HG03378 (cell line): Measurements from ENCODE around the gene MRPS30.
"Not testable (repeated sequence)": the region's sequence is repeated elsewhere in the genome, so short reads cannot be mapped to it uniquely, and the experiment has no call there.

ENCODE experiments used
- ATAC-seq: cut with Tn5 transposase; IDR thresholded peaks from one replicate; pipeline ENCODE4 v1.9.1; 2021; ENCODE audit warnings: mild to moderate bottlenecking, moderate library complexity; ENCODE audit not compliant: unreplicated experiment

Gene MRPS30

GRCh38 chr5:44814761-44815160, 6.0 kb downstream of the MRPS30 start:
- no peak for ATAC-seq

- ATAC-seq, result no peak
These were observed 12.4 kb downstream of the MRPS30 start for GRCh38 chr5:44821164-44821563.

GRCh38 chr5:44824662-44825061, 15.9 kb downstream of the MRPS30 start:
- not testable (repeated sequence) for ATAC-seq

- no peak for ATAC-seq
These were observed 18.9 kb downstream of the MRPS30 start for GRCh38 chr5:44827681-44828080.

GRCh38 chr5:44828719-44829118, 20.0 kb downstream of the MRPS30 start:
- no peak for ATAC-seq

GRCh38 chr5:44830951-44831350, 22.2 kb downstream of the MRPS30 start:
- no peak for ATAC-seq

- no peak for ATAC-seq
These were observed 24.5 kb downstream of the MRPS30 start for GRCh38 chr5:44833249-44833648.

- ATAC-seq, result no peak
These were observed 26.9 kb downstream of the MRPS30 start for GRCh38 chr5:44835693-44836092.

GRCh38 chr5:44839018-44839681, 30.4 kb downstream of the MRPS30 start:
- no peak for ATAC-seq

GRCh38 chr5:44842496-44843282, 33.9 kb downstream of the MRPS30 start:
- no peak for ATAC-seq

- ATAC-seq, result no peak
These were observed 36.0 kb downstream of the MRPS30 start for GRCh38 chr5:44844744-44845143.

GRCh38 chr5:44845777-44846176, 37.0 kb downstream of the MRPS30 start:
- ATAC-seq, result no peak

- ATAC-seq, result no peak
These were observed 38.6 kb downstream of the MRPS30 start for GRCh38 chr5:44847206-44847852.

GRCh38 chr5:44860267-44860666, 51.5 kb downstream of the MRPS30 start:
- ATAC-seq, result no peak

- peak; percentile 73 for ATAC-seq
These were observed 54.1 kb downstream of the MRPS30 start for GRCh38 chr5:44862808-44863207.
